ENCODE data around the gene APOBEC3H. TPM values are rescaled to one million over a fixed set of nuclear protein-coding genes. Genes with fewer than 3 reads are reported as not detected.

The APOBEC3H gene
- total RNA-seq, 1 donor from 2014 or later = not detected

DNA sequence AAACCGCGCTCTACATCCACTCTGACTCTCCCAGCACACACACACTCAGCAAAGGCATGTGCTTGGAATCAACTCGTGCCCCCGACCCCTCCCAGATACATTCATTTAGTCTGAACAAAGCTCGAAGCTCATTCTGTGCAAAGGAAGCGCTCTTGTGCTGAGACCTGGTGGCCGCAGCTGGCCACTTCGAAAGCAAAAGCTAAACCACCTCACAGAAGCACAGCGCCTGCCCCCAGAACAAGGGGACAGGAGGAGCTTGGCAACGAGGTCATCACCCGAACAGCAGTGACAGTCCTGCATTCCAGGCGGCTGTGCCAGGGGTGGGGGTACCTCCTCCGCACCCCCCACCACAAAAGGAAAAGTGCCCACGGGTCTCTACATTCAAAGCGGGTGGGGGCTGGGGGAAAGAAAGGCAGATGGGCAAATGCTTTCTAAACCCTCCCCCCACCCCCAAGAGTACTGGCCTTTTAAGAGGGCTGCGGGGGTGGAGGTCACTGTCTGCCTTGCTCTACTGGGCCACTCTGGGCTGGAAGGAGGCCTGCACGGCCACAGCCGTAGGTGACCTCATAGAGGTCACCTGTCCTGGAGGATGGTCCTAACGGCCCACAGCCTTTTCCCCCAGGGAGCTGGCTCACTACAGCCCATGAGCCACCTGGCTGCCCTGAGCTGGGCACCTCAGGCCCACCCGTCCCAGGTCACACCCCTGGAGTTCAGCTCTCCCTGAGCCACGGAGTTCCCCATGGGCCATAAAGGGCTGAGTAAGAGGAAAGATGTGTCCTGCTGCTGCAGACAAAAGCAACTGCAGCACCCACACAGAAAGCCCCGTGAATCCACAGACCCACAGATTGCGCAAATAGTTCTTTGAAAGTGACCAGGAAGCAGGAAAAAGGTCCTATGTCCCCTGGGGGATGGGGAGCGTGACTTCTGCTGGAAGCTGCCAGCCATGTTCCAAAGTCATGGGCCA is 34.1 kb downstream of the APOBEC3H start:
- intact Hi-C loops (cut with DNase I) = loop anchor here (5.0 kb wide), 1 partner anchor 264 kb away; no protein-coding TSS in a partner anchor
- no peak for DNase-seq (ENCODE audit: low spot score)

DNA sequence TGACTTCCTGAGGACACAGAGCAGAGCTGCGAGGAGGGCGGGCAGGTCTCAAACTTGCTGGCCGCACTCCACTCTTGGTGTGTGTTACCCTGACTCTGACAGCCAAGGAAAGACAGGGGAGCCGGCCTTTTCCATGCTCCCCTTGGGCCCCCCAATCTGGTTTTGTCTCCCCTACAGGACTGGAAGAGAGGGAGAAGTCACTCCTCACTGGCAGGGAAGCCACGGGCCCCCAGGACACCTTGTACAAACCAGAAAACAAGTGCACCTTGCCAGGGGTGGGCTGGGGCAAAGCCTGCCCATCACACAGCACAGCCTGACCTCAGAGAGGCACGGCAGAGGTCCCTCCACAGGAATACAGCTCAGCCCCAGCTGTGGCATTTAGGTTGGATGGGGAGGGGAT is 35.2 kb downstream of the APOBEC3H start:
- no peak for DNase-seq (ENCODE audit: low spot score)
- intact Hi-C loops (cut with DNase I) = loop anchor here (5.0 kb wide), 1 partner anchor 265 kb away; no protein-coding TSS in a partner anchor

DNA sequence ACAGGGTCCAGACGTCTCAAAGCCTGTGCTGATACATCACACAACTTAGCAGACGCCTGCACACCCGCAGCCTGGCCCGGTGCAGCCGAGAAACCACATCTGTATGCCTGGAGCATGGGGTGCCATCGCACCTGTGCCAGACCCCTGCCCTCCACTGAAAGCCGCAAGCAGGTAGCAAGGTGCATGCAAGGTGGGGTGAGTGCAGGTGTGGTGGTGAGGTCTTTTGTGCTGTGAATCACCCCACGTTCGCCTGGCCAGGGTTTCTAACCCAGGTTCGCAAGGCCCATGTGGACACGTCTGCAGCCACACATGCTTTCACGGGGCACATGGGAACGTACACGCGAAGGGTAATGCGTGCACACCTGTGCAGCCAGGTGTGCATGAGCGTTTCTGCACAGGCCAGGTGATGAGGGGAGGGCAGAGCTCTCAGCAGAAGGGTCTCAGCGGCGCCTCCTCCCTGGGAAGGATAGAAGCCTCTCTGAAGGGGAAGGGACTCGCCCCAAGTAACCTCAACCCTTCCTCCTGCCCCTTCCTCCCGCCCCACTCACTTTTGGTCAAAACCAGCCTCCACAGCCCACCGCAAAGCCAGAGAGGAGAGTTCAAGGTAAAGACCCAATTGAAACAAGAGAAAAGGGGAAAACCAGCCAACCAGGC is 36.0 kb downstream of the APOBEC3H start:
- intact Hi-C loops (cut with DNase I) = loop anchor here (5.0 kb wide), 1 partner anchor 266 kb away; no protein-coding TSS in a partner anchor
- no peak for DNase-seq (ENCODE audit: low spot score)

DNA sequence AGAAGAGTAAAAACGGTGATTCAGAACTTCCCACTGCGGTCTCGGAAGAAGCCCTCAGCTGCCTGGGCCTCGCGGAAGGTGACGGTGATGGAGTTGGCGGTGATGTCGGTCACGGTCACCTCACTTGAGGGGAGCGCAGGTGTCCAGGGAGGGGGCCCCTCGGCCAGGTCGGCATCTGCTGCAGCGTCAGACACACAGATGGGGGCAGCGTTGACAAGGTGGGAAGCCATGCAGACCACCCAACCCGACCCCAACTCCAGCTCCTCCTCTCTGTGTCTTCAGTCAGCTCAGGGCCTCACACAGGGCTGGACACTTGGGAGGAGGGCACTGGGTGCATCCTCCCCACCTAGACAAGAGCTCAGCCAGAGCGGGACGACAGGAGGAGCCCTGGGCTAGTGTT is 36.8 kb downstream of the APOBEC3H start:
- DNase-seq (ENCODE audit: low spot score) = no peak
- intact Hi-C loops (cut with DNase I) = loop anchor here (5.0 kb wide), 1 partner anchor 267 kb away; no protein-coding TSS in a partner anchor

DNA sequence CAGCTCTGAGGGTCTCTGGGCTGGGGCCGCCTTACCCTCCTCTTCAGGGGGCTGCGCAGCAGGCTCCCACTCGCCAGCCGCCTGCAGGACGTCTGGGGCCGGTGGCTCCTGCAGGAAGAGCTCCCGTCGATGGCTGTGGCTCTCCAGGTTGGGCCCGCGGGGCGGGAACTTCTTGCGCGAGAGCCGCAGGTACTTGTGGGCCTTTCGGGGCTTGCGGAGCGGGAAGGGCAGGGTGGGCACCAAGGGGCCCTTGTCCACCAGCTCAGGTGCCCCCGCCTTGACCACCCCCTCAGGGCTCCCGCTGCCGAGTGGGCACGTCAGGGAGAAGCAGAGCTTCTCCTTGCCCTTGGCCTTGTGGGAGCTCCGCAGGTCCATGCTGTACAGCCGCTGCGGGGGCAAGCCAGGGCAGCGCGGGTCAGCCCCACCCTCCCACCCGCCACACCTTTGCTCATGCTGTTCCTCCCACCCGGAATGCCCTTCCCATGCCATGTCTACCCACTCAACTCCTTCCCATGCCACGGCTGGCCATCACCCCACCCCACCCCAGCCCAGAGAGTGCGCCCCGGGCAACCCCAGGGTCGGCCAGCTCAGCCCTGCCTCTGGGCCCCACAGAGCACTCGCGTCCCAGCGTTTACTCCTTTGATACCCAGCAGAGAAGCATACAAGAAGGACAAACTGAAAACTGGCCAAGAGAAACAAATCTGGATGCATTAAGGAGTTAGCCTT is 37.5 kb downstream of the APOBEC3H start:
- no peak for DNase-seq (ENCODE audit: low spot score)
- intact Hi-C loops (cut with DNase I) = loop anchor here (5.0 kb wide), 1 partner anchor 267 kb away; no protein-coding TSS in a partner anchor

DNA sequence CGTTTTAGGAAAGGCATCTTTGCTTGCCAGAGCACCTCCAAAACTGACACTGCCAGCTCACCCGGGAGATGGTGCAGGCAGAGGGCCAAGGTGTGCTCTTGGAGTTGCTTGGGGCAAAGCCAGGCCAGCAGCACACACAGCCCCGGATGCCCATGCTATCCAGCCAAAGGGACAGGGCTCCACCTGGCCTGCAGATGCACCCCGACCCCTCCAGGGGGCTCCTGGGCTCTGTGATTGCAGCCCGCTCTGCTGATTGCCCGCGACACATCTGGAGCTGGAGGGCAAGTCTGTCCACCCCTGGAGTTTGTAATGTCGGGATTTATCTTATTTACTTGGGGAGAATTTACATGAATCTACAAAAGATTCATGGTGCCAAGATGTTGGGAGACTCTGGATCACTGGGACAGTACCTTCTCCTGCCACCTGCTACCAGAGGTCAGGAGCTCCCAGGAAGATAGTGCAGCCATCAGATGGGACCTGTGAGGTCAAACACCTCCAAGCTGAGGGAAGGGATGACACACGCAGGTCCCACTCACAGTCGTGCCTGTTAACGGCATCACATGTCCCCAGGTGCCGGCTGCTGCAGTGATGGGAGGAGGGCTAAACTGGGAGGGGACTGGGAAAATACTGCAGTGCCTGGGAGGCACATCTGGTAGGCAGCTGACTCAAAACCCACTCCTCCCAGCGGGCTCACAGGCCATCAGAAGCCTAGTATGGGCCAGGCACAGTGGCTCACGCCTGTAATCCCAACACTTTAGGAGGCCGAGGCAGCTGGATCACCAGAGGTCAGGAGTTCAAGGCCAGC is 38.2 kb downstream of the APOBEC3H start:
- DNase-seq (ENCODE audit: low spot score) = no peak
- intact Hi-C loops (cut with DNase I) = no loop called here

DNA sequence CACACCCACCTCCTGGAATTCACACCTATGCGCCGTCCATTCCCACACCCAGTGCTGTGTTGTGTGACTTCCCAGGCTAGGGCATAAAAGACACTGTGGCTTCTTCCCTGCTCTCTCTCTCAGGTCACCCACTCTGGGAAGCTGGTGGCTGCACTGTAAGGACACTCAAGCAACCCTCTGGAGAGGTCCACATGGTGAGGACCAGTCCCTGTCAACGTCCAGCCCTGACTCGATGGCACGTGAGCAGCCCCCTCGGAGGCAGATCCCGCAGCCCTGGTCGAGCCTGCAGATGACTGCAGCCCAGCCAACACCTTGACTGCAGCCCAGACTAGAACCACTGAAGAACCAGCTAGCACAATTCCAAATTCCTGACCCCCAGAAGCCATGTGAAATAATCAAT is 39.3 kb downstream of the APOBEC3H start:
- intact Hi-C loops (cut with DNase I) = no loop called here
- DNase-seq (ENCODE audit: low spot score) = no peak

DNA sequence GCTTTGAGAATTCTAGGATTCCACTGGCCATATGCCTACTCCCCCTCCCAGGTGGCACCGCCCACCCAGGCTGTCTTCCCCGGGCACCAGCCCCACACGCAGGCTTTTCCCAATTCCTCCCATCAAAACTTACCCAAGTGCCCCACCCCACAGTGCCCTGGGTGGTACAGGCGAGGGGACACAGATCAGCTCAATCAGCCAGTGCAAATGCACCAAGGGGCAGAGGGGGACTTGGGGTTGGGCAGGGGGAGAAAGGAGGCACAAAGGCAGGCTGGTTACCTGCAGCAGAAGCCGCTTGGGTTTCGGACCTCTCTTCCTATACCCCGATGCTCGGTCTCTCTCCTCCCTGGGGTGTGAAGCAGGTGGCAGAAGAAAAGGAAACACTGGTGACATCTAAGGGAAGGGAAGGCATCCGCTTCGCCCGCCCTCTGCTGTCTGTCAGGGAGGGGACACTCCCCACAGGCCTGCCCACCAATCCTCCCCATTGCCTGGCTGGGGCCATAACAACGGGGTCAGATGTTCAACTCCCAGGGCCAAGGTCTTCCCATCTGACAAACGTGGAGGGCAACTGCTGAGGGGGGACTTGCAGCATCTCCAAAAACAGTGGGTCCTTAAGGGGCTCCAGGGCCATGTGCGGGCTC is 41.4 kb downstream of the APOBEC3H start:
- intact Hi-C loops (cut with DNase I) = no loop called here
- DNase-seq (ENCODE audit: low spot score) = no peak

DNA sequence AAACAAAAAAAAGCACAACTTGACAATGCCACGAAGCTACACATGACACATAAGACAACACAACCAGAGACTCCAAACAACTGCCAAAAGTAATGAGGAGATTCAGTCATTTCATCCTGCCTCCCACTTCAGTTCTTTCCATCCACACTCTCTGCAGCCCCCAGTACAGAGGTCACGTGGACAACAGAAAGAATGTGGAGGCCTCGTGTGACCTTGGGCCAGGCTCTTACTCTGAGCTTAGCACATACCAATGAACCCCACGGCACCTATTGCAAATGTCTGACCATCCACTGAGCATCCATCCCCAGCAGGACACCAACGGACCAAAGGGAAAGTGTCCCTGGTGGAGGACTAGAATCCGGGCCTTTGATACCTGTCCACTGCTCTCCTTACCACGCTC is 42.9 kb downstream of the APOBEC3H start:
- peak; percentile 35 for DNase-seq (ENCODE audit: low spot score)
- intact Hi-C loops (cut with DNase I) = no loop called here

DNA sequence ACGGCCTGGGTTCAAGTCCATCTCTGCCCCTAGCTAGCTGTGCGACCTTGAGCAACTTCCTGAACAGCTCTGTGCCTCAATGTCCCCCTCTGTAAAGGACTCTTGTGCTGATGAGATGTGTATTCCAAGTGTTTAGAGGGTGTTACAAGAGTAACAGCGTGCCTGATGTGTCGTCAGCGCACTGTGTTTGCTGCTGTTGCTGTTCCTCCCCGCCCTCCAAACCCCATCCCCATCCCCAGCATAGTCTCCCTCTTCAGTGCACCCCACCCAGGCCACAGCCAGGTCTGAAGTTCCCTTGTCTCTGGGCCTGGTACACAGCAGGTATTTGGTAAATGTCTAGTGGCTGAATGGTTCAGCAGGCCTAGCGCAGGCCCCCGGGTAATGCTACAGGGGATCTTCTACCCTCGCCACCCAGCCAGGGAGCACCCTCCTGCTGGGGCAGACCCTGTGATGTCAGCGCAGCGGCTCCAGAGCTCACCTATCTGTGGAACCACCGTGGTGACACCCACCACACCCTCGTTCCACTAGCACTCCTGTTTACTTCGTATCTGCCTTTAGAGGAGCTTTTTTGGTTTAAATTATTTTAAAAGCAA is 45.1 kb downstream of the APOBEC3H start:
- DNase-seq (ENCODE audit: low spot score) = peak; percentile 17
- intact Hi-C loops (cut with DNase I) = no loop called here

DNA sequence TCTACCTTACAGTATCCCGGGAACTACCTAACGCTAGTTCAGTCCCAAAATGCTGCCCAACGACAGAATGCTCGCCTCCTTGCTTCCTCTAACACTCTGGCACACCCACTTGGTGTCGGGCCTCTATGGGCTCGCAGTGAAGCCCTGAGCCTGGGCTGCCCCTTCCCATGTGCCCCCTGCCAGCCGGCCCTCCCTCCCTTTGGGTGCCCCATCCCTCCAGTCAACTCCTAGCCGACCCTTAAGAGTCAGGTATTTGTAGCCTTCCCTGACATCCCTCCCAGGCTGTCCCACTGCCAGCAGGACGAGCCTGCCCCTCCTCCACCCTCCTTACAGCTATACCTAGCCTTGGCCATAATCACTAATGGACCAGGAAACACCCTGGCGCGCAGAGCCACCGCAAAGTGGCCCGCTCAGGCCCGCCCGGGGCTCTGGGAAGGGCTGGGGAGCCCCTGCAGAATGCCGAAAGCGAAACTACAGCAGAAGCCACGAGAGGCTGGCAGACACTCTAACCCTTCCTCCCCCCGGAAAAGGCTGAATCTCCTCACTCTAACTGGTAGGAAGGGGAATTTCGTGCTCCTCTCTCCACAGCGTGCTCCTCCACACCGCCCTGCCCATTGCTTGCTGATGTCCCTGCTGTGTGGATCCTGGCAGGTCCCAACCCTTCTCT is 47.2 kb downstream of the APOBEC3H start:
- intact Hi-C loops (cut with DNase I) = no loop called here
- DNase-seq (ENCODE audit: low spot score) = peak; percentile 75

DNA sequence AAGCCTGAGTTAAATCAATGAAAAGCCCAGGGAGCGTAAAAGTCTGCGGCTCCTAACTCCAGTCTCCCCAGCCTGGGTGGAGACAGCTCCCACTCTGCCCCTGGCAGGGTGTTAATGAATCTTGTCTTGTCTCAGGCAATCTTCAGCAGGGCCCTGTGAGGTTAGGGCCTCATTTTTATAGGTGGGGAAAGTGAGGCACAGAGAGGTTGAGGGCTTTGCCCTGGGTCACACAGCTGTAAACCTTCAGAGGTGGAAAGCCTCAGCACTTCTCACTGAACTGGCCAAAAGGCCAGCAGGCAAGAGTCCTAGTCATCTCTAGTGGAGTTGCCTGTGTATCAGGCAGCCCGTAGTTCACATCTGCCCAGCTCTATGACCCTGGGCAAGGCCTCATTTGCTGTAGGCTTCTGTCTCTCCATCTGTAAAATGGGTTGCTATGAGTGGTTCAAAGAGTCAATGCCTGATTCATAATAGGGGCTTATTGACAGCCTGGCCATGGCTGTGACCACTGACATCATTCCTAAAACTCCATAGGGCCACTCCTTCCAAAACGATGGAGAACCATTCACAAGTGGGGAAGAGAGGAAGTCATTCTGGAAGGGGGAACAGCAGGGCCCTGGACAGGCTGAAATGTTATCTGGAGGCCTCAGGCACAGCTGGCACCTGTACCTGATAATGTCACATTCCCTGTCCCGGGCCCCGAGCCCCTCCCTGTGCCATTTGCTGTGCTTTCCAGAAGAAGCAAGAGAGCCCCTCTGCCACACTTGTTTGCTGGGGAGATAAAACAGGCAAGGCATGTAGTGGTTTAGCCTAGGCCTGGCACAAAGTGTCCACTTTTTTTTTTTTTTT is 49.4 kb downstream of the APOBEC3H start:
- DNase-seq (ENCODE audit: low spot score) = peak; percentile 72
- intact Hi-C loops (cut with DNase I) = no loop called here

DNA sequence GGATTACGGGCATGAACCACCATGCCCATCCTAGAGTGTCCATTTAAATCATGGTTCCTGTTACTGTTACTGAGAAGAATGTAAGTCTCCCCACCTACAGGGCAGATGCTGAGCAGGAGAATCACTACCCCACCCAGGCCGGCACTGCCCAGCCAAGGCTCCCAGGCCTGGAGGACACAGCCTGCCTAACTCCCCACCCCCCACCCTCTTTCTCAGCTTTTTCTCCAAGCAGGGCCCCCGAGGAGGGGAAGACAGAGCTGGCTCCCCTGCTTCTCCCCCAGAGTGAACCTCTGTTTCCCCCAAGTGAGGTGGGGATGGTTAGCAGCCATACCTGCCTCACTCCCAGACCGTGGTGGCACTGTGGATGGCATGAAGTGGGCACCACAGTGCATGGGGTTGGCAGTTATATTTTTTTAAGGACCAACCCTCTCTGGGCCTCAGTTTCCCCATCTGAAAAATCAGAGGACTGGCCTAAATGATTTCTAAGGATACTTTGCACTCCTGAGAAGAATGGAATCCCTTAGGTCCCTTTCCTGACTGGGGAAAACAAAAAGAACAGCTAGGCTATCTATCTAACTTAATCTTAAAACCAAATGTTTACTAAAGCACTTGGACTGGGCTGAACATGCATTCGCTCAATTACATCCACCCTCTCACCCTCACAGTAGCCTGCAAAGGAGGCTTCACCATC is 50.4 kb downstream of the APOBEC3H start:
- intact Hi-C loops (cut with DNase I) = no loop called here

DNA sequence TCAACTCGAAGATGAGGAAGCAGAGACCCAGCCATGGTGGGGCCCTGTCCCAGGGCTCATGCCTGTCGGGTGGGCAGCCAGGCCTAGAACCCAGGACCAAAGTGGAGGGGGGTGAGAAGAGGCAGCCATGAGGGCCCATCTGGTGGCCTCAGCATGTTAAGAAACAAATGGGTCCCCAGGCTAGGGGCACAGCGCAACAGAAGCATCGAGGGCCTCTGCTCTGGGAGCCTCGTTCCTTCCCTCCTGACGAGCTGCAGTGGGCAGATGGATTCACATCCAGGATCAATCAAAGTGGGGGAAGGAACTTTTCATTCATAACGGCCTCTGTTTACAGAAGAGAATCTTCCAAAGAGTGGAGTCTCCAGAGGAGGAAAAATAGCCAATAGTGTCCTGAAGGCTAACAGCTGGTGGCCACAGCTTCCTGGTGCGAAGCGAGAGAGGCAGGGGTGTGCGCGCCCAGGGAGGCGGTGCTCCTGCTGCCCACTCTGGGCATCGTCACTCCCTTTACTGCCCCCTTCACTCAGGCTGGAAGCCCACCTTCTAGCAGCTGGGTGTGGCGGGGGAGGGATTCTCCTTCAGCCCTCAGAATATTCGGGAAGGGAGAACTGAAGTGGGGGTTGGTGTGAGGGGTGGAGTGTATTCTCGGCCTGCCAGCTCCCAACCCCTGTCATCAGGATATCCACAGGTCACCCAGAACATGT is 51.1 kb downstream of the APOBEC3H start:
- intact Hi-C loops (cut with DNase I) = no loop called here
- peak; percentile 50 for DNase-seq (ENCODE audit: low spot score)

More for the DNA sequence above, 50.4 kb downstream of the APOBEC3H start:
- DNase-seq (ENCODE audit: low spot score) = peak; percentile 27

DNA sequence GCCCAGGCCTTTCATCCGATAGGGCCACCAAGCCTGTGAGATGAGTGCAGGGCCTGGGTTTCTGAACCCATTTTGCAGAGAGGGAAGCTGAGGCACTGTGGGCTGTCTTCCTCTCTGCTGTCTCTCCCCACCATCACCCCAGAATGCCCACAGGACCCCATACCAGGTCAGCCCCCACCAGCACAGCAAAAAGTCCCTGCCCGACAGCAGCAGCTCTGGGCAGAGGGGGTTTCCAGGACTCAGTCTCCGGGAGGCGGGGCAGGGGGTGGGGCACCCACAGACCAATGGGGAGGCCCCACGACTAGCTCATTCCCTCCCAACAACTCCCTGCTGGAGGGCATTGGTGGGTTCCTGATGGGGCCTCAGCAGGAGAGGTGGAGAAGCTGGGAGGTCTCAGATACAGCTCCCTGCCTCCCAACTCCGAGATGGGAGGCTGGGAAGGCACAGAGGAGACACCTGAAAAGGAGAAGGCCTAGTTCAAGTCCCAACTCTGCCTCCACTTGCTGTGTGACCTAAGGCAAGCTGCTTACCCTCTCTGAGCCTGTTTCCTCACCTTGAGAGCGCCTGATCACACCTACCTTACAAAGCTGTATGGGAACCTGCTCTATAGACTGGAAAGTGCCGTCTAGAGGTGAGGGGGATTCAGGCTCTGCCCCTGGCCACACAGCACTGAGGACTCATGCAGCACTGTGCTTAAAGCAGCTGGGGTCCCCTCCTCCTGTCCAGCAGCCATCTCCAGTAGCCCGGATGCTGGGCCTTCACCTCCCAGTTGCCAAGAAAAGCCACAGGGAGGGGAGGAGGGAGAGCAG is 51.9 kb downstream of the APOBEC3H start:
- intact Hi-C loops (cut with DNase I) = no loop called here

More for the DNA sequence above, 51.9 kb downstream of the APOBEC3H start:
- DNase-seq (ENCODE audit: low spot score) = peak; percentile 67
